Occipital lobe (tissue), 2 donors: ENCODE data around the gene FOXP1. TPM values are rescaled to one million over a fixed set of nuclear protein-coding genes. Genes with fewer than 3 reads are reported as not detected.

Experiments
- DNase-seq: peaks from one replicate; lab custom pipeline; 2025; lab: John Stamatoyannopoulos, UW
- total RNA-seq: library from RNA; depleted of rRNA; stranded (reverse); fragments of >200 nt; gene quantifications from one replicate; pipeline ENCODE4 v1.2.3, GENCODE V29; 2014

The FOXP1 gene
- total RNA-seq, 1 donor from 2014 or later = 168 TPM

DNA sequence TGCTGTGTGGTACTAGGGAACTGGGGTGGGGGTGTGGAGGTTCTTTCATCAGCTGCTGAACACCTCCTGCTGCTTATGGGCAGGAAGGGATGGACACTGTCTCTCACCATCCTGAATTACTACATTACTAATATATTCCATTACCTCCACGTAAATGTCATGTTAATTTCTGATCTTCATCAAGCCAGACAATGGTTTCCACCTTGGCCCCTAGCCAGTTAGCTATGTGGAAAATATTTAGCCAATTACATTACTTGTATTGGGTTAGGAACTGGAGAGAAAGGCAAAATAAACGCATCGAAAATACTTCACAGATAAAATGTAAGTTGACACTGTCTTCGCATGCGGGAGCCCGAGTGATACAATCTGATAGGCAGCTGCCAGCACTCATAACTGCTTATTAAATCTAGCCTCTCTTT is 95.1 kb downstream of the FOXP1 start:
- DNase-seq = no peak

- DNase-seq = no peak
Observed at GRCh38 chr3:71487418-71487817, 96.1 kb downstream of the FOXP1 start.

DNA sequence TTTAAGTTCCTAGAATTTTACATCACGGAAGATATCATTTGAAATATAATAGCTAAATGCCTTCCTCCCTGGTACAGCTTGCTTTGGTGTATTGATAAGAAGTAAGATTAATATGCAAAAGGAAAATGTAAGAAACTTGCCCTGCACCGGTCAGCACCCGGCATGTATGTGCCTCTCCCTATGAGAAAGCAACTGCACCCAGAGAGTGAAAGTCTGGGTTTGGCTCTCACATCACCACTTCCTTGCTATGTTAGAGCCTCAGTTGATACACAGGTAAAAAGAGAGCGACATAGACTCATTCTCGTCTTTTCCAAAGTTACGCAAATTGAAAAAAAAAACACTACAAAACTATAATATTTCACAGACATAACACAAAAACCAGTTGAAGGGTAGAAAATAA is 96.7 kb downstream of the FOXP1 start:
- DNase-seq = no peak

DNA sequence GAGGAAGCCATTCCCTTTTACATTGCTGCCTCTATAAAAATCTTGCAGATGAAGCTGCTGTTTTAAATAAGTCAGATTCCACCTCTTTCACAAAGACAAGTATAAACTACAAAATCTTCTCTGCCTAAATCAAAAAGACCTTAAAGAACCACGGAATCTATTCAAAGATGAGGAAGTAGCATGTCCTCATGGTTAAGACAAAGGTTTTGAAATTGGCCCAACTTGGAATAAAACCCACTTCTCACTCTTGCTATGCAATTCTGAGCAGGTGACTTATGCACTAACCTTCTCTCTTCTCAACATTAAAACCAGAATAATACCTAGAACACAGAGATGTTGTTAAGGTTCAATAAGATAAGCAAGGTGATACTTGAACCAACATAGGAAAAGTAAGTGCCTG is 97.6 kb downstream of the FOXP1 start:
- DNase-seq = no peak

- no peak for DNase-seq
Observed at GRCh38 chr3:71484452-71484851, 99.1 kb downstream of the FOXP1 start.

- no peak for DNase-seq
Observed at GRCh38 chr3:71484047-71484446, 99.5 kb downstream of the FOXP1 start.

- no peak for DNase-seq
Observed at GRCh38 chr3:71482771-71483170, 100.8 kb downstream of the FOXP1 start.

- no peak for DNase-seq
Observed at GRCh38 chr3:71478568-71478967, 105.0 kb downstream of the FOXP1 start.

DNA sequence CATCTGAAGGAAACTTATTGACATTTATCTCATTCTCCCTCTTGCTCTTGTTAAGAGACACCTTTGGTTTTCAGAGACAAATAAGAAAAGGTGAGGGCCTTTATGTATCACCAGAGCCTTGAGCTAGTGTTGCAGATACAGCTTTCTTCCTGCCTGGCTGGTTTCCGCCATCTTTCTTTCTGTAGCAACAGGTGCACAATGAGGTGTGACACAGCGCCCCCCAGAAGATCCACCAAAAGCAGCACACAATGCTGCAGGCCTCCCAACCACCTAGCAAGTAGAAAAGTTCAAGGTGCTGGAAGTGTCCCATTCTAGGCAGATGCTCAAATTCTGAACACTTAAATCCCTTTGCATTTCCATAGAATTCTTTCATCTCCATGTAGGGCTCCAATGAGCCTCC is 106.6 kb downstream of the FOXP1 start:
- no peak for DNase-seq

- DNase-seq = no peak
Observed at GRCh38 chr3:71469138-71469435, 114.4 kb downstream of the FOXP1 start.

DNA sequence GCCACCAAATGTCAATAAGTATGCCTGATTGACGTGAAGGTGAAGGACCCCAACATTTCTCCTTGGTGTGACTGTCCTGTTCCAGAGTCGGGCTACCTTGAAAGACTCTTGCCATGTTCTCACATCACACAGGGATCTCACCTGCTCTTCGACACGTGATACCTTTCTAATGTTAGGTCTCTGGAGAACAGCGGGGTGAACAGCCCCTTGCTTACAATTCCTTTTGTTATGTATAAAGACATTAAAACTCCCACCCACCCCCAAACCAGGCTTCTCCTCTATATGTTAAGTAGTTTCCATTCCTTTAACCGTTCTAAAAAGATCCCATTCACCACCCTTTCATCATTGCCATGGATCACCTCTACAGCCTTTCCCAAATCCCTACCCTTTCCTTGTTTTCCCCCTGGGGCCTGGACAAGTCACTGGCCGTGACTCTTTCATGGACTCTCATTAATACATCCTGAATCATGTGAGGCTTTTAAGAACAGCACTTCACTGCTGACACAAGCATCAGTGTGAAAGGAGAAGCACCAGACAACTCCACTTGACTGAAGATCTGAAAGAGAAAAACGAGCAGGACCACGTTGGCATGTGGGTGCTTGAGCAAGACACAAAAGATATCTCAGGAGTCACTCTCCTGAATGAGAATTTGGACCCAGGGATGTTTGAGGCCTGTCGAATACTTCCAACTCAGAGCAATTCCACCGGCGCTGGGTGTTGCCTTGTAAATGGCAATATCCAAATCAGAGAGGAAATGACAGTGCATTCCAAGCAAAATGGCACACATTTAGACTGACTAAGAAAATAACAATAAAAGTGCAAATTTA is 115.0 kb downstream of the FOXP1 start:
- DNase-seq = no peak

- DNase-seq = no peak
Observed at GRCh38 chr3:71466483-71466882, 117.0 kb downstream of the FOXP1 start.

- no peak for DNase-seq
Observed at GRCh38 chr3:71465371-71466036, 118.0 kb downstream of the FOXP1 start.

DNA sequence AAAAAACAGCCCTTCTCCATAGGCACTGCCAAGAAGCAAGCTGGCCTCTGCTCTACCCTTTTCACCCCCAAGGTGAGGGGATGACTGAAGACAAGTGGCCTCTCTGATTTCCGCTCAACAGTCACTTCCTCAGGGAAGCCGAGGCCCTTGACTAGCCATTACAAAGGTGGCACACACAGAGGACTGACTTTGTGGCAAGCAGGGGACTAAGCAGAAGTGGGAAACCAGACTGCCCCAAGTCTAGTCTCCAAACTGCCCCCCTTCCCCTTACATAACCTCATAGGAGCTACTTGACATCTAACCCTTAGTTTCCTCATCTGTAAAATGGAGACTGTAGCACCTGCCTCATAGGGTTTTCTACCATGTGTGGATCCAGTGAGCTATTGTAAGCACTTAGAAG is 118.9 kb downstream of the FOXP1 start:
- no peak for DNase-seq

DNA sequence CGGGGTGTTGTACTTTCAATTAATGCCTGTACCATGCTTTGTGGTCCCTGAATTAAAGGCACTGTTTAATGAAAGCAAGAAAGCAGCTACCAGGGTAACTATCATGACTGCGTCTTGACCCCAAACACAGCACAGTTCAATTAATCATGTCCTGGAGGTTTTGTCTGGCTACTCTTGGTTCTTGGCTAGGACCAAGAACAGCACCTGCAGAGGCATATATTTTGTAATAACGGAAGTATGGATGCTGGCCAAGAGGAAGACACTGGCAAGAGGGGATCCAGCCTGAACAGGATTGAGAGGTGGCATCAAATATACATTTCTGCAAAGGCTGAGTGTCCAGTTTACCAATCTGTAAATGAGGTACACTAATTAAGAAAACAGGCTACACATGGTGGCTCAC is 119.9 kb downstream of the FOXP1 start:
- DNase-seq = no peak

DNA sequence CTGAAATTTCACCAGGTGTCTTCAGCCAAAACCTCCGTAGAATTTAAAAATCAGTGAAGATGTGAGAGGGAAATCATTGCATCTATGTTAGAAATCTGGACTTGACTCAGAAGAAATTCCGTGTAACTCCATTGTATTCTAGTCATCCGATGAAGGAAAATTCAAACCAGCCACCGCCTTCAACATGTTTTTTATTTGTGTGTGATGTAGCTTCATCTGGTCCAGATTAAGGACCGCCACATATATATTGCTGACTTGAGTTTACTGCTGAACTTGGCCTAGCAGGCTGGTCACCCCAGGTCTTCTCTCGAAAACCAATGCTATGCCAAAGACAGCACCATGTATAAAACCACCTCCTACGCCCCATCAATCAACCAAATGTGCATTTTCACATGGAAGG is 120.9 kb downstream of the FOXP1 start:
- no peak for DNase-seq

- DNase-seq = no peak
Observed at GRCh38 chr3:71461749-71462483, 121.6 kb downstream of the FOXP1 start.

- DNase-seq = no peak
Observed at GRCh38 chr3:71461114-71461513, 122.4 kb downstream of the FOXP1 start.

DNA sequence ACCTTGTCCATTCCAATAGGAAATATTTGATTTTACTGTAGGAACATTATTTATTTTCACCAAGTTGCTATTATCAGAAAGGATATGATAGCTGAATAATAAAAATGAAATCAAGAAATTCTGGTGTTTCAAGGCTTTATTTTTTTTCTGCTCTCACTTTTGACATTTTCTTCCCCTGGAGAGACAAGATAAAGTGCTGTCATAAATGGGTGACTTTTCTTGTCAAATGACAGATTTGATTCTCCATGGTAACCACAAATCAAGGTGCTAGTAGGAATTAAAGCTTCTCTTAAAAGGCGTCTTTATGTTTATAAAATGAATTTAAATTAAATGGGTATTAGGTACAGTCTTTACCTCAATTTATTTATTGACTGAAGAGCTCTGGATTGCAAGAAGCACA is 124.6 kb downstream of the FOXP1 start:
- DNase-seq = no peak

DNA sequence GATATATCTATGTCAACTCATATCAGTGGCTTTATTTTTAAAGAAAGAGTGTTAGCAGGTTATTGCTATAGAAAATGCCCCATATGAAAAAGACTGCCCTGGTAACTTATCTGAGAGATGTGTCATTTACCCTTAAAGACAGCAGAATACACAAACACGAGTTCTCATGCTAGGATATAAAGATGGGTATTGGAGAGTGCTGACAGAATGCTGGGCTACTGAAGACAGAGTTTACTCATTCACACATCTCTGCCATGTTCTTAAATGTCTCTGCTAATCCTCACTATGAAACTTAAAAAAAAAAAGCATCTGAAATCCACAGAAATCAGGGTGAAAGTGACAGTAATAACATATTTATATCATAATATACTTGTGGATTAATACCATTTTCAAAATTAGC is 126.7 kb downstream of the FOXP1 start:
- DNase-seq = no peak

DNA sequence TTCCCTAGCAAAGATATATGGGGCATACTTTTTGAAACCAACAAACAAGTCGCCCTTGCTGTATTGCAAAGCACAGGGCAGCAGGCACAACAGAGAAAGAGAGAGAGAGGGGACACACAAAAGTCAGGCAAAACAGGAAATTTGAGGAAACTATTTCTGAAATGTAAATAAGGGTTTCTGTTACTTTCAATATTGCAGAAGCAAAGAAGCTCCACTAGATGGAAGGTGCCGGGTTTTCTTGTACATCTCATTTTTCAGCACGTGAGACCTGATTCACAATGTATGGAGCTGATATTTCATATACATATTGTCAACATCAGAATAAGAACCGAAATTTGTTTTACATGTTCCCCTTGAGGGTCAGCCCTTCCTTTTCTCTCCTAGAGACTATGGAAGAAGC is 127.4 kb downstream of the FOXP1 start:
- DNase-seq = no peak

DNA sequence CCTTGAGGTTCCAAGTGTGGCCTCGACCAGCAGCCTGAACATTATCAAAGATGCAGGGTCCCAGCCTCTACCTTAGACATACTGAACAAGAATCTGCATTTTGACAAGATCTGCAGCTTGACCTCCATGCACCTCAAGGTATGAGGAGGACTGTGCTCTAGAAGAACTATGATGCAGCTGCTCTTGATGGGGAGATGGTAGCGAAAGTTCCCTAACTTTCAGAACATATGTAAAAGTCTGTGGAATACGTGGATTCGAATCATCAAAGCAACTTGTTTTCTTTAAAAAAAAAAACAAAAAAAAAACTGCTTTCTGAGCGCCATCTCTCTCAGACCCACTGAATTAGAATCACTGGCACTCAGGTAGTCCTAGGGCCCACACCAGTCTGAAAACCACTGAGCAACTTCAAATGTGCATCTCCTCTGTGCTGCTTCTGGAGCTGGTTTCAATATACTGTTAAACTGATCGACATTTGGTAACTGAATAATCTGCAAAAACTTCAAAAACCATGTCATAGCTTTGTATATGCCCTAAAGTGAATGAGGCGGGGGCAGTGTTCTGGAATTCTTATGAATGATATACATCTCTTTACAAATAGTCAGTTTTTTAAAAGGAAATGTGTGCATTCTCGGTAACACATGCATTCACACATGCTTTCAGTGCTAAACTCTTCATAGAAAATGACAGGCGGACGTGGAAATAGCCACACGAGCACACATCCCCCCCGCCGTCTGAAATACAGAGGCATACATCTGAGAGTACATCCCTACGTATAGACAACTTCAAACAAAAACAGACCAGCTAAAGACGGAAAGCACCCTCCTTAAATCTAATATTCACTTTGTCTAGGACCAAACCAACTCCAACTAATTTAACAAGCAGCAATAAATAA is 128.8 kb downstream of the FOXP1 start:
- DNase-seq = no peak
